ENCODE results near the gene DOC2A.
"Not testable (repeated sequence)": the region's sequence is repeated elsewhere in the genome, so short reads cannot be mapped to it uniquely, and the experiment has no call there.

The DOC2A gene

DNA sequence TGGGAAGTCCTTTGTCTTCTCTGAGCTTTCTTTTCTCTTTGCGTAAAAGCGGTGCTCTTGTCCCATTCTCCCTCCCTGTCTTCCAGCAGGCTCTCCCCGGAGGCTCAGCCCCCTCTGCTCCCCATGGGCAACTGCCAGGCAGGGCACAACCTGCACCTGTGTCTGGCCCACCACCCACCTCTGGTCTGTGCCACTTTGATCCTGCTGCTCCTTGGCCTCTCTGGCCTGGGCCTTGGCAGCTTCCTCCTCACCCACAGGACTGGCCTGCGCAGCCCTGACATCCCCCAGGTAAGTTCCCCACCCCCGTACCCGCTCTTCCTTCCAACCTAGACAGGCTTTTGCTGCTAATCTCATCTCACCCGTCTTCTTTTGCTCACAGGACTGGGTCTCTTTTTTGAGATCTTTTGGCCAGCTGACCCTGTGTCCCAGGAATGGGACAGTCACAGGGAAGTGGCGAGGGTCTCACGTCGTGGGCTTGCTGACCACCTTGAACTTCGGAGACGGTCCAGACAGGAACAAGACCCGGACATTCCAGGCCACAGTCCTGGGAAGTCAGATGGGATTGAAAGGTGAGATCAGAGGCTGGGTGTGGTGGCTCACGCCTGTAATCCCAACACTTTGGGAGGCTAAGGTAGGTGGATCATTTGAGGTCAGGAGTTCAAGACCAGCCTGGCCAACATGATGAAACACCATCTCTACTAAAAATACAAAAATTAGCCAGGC is 47.6 kb downstream of the DOC2A start:
- no peak for DNase-seq

DNA sequence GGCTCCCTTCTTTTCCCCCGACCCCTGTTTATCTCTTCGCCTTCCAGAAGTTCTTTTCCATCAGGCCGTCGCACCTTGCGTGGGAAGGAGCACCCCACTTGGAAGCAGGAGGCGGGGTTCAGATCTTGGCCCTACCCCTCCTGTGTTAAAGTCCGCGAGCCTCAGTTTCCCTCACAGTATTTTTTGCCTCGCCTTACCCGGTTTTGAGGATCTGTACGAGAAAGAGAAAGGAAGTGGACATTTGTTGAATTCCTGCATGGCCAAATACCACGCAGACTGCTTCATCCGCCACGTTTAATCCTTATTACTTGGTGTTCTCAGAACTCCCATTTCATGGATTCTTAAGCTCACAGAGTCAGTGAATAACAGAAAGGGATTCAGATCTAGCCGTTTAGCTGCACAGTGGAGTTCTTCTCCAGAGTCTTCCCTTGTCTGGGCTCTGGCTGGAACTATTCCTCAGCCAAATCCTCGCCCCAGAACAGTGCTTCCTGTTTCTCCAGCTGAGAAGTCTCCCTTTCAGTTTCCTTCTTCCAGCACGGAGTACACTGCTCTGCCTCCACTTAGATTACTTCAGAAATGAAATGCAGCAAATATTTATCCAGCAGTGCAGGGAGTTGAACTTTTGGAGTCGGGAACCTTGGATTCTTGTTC is 48.4 kb downstream of the DOC2A start:
- DNase-seq = no peak

- DNase-seq = peak; percentile 97
Observed at GRCh38 chr16:29961479-29962343, 49.1 kb downstream of the DOC2A start, which contains the start of gene TMEM219. TMEM219 (plus strand) TSS chr16:29962079; CDS start chr16:29963144, 1,065 bp downstream.

DNA sequence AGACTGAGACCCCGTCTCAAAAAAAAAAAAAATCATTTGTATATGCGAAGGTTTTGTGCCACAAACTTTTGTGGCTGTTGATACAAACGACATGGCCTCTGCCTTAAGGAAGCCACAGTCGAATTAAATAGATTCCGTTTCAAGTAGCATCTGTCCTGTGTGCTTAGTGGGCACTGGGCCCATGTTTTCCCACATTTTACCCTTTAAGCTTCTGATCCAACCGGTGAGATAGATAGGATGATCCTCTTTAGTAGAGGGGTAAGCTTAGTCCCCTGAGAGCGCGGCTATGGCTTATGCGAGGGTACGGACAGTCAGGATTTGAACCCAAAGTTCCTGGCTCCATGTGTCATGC is 49.7 kb downstream of the DOC2A start:
- DNase-seq = no peak

GRCh38 chr16:29959821-29960220 is 51.0 kb downstream of the DOC2A start:
- DNase-seq = not testable (repeated sequence)

DNA sequence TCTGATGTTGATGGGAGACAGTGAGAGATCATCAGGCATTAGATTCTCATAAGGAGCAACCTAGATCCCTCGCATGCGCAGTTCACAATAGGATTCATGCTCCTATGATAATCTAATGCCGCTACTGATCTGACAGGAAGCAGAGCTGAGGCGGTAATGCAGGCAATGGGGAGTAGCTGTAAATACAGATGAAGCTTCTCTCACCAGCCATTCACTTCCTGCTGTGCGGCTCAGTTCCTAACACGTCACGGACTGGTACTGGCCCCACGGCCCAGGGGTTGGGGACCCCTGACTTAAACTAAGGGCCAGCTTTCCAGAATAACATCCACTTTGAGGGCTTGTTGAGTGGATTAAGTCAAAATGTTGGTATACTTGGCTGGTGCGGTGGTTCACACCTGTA is 51.5 kb downstream of the DOC2A start:
- DNase-seq = no peak

DNA sequence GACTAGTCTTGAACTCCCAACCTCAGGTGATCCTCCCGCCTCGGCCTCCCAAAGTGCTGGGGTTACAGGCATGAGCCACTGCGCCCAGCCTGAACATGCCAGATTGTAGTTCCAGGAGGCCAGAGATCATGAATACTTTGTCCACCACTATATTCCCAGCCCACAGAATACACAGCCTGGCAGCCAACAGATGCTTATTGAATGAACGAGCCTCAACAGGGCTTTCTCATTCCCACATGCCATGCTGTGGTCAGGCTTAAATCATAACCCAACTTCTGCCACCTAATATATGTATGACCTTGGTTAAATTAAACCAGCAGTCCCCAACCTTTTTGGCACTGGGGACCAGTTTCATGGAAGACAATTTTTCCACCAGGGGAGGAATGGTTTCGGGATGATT is 52.1 kb downstream of the DOC2A start:
- no peak for DNase-seq
